ENCODE measurements around the gene CDH13. TPM values are rescaled to one million over a fixed set of nuclear protein-coding genes. Genes with fewer than 3 reads are reported as not detected.

Gene CDH13
- total and polyA plus RNA-seq, 2 experiments from 2014 or later: 1.6 to 4.4 TPM

DNA sequence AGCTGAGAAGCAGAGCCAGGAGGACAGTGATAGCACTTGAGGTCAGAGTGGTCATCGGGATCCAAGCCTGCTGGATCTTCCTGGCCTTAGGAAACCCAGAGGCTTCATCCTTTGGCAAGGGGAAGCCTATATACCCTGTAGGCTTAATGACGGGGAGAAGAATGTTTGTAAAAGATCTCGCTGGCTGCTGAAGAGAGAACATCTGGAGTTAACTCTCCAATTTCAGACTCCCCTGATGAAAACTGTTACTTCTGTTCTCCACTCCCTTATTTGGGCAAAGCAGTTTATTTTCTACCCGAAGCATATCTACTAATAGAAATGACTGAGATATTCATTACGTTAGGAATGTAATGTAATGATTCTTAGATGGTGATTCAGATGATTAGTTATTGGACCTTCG lies 487.0 kb downstream of the CDH13 start (continued):
- TF ChIP-seq, protein P1, sequence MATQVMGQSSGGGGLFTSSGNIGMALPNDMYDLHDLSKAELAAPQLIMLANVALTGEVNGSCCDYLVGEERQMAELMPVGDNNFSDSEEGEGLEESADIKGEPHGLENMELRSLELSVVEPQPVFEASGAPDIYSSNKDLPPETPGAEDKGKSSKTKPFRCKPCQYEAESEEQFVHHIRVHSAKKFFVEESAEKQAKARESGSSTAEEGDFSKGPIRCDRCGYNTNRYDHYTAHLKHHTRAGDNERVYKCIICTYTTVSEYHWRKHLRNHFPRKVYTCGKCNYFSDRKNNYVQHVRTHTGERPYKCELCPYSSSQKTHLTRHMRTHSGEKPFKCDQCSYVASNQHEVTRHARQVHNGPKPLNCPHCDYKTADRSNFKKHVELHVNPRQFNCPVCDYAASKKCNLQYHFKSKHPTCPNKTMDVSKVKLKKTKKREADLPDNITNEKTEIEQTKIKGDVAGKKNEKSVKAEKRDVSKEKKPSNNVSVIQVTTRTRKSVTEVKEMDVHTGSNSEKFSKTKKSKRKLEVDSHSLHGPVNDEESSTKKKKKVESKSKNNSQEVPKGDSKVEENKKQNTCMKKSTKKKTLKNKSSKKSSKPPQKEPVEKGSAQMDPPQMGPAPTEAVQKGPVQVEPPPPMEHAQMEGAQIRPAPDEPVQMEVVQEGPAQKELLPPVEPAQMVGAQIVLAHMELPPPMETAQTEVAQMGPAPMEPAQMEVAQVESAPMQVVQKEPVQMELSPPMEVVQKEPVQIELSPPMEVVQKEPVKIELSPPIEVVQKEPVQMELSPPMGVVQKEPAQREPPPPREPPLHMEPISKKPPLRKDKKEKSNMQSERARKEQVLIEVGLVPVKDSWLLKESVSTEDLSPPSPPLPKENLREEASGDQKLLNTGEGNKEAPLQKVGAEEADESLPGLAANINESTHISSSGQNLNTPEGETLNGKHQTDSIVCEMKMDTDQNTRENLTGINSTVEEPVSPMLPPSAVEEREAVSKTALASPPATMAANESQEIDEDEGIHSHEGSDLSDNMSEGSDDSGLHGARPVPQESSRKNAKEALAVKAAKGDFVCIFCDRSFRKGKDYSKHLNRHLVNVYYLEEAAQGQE (IDR thresholded peaks at IDR 0.05; ENCODE audit: unreplicated experiment): no peak
- TF ChIP-seq EZH2 (IDR thresholded peaks at IDR 0.05; ENCODE audit: low read depth, unreplicated experiment): no peak
- TF ChIP-seq POLR2AphosphoS5 (IDR thresholded peaks at IDR 0.05; ENCODE audit: low read depth): no peak
- TF ChIP-seq EZH2phosphoT487 (IDR thresholded peaks at IDR 0.05; ENCODE audit: unreplicated experiment): no peak
- TF ChIP-seq ZNF331 (CRISPR knock-in tag; IDR thresholded peaks at IDR 0.05; ENCODE audit: low read depth): no peak
- TF ChIP-seq NANOG (IDR thresholded peaks at IDR 0.05; ENCODE audit: borderline replicate concordance): no peak
- TF ChIP-seq, protein P2, sequence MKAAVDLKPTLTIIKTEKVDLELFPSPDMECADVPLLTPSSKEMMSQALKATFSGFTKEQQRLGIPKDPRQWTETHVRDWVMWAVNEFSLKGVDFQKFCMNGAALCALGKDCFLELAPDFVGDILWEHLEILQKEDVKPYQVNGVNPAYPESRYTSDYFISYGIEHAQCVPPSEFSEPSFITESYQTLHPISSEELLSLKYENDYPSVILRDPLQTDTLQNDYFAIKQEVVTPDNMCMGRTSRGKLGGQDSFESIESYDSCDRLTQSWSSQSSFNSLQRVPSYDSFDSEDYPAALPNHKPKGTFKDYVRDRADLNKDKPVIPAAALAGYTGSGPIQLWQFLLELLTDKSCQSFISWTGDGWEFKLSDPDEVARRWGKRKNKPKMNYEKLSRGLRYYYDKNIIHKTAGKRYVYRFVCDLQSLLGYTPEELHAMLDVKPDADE (IDR thresholded peaks at IDR 0.05): no peak
- TF ChIP-seq JUNB (IDR thresholded peaks at IDR 0.05; ENCODE audit: unreplicated experiment): no peak

DNA sequence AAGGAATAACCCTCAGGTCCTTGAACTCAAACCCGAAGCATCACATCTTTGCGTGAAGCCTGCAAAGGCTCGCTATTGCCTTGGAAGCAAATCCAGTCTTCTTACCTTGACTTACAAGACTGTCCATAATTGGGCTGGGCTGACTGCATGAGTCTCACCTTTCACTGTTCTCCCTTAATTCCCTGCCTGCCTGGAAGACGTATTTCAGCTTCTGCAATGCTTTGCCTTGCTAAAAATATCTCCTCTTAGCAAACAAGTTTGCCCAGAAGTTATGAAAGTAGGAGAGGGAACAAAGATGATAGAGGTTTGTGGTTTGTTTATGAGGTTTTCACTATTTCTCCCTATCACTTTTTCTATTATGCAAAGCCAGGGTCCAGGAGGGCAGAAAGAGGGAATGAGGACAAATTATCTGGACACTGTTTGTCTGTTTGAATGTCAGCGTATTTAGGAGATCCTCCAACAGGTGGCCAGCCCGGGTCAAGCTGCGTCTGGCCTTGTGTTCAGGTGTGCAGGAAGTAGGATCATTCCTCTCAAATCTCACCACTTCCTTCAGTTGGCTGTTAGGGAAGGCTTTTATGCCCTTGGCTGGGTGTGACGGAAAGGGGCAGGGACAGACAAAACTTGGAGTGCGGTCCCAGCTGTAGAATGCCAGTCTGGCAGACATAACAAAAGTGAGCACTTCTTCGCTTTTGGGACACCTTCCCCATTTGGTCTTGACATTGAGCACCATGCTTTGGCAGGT lies 488.9 kb downstream of the CDH13 start:
- DNase-seq (ENCODE audit: low spot score) (no peak), ATAC-seq (no peak)
- Histone ChIP-seq H3F3A (replicated peaks; ENCODE audit: low read depth) (no peaks in the 10 kb centered on the region), H3K79me2 (replicated peaks; ENCODE audit: insufficient read depth) (no peaks in the 10 kb centered on the region), H3K27ac (ENCODE audit: low read depth) (no peak overlapping the region), H3K4me1 (ENCODE audit: insufficient read depth) (peaks cover 19% of the 10 kb centered on the region), H4K20me1 (replicated peaks; ENCODE audit: insufficient read depth) (no peaks in the 10 kb centered on the region; the same call in 1 of the 2 replicates), H3K9me2 (ENCODE audit: insufficient read depth) (0 out of 2 replicates have a peak, but pooled peaks cover 4% of the 10 kb centered on the region), H3K27me3 (ENCODE audit: insufficient read depth) (no peaks in the 10 kb centered on the region), H2AFZ (no peak overlapping the region), H3K36me3 (ENCODE audit: insufficient read depth) (no peaks in the 10 kb centered on the region), H3K4me3 (no peak overlapping the region), H3K4me2 (no peak overlapping the region)
- Mint-ChIP-seq H3K4me1 (peaks cover 17% of the 10 kb centered on the region), H3K36me3 (ENCODE audit: low read depth) (no peaks in the 10 kb centered on the region), H3K4me3 (no peak overlapping the region), H3K27ac (no peak overlapping the region), H3K27me3 (ENCODE audit: insufficient read depth, low read depth, poor library complexity) (no peaks in the 10 kb centered on the region), H3K9me3 (no peaks in the 10 kb centered on the region)
- TF ChIP-seq, protein P1 (IDR thresholded peaks at IDR 0.05; ENCODE audit: unreplicated experiment): no peak
- TF ChIP-seq, protein P3, sequence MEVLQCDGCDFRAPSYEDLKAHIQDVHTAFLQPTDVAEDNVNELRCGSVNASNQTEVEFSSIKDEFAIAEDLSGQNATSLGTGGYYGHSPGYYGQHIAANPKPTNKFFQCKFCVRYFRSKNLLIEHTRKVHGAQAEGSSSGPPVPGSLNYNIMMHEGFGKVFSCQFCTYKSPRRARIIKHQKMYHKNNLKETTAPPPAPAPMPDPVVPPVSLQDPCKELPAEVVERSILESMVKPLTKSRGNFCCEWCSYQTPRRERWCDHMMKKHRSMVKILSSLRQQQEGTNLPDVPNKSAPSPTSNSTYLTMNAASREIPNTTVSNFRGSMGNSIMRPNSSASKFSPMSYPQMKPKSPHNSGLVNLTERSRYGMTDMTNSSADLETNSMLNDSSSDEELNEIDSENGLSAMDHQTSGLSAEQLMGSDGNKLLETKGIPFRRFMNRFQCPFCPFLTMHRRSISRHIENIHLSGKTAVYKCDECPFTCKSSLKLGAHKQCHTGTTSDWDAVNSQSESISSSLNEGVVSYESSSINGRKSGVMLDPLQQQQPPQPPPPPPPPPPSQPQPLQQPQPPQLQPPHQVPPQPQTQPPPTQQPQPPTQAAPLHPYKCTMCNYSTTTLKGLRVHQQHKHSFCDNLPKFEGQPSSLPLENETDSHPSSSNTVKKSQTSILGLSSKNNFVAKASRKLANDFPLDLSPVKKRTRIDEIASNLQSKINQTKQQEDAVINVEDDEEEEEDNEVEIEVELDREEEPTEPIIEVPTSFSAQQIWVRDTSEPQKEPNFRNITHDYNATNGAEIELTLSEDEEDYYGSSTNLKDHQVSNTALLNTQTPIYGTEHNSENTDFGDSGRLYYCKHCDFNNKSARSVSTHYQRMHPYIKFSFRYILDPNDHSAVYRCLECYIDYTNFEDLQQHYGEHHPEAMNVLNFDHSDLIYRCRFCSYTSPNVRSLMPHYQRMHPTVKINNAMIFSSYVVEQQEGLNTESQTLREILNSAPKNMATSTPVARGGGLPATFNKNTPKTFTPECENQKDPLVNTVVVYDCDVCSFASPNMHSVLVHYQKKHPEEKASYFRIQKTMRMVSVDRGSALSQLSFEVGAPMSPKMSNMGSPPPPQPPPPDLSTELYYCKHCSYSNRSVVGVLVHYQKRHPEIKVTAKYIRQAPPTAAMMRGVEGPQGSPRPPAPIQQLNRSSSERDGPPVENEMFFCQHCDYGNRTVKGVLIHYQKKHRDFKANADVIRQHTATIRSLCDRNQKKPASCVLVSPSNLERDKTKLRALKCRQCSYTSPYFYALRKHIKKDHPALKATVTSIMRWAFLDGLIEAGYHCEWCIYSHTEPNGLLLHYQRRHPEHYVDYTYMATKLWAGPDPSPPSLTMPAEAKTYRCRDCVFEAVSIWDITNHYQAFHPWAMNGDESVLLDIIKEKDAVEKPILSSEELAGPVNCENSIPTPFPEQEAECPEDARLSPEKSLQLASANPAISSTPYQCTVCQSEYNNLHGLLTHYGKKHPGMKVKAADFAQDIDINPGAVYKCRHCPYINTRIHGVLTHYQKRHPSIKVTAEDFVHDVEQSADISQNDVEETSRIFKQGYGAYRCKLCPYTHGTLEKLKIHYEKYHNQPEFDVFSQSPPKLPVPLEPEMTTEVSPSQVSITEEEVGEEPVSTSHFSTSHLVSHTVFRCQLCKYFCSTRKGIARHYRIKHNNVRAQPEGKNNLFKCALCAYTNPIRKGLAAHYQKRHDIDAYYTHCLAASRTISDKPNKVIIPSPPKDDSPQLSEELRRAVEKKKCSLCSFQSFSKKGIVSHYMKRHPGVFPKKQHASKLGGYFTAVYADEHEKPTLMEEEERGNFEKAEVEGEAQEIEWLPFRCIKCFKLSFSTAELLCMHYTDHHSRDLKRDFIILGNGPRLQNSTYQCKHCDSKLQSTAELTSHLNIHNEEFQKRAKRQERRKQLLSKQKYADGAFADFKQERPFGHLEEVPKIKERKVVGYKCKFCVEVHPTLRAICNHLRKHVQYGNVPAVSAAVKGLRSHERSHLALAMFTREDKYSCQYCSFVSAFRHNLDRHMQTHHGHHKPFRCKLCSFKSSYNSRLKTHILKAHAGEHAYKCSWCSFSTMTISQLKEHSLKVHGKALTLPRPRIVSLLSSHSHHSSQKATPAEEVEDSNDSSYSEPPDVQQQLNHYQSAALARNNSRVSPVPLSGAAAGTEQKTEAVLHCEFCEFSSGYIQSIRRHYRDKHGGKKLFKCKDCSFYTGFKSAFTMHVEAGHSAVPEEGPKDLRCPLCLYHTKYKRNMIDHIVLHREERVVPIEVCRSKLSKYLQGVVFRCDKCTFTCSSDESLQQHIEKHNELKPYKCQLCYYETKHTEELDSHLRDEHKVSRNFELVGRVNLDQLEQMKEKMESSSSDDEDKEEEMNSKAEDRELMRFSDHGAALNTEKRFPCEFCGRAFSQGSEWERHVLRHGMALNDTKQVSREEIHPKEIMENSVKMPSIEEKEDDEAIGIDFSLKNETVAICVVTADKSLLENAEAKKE (CRISPR knock-in tag; IDR thresholded peaks at IDR 0.05): no peak
- TF ChIP-seq STAT1 (IDR thresholded peaks at IDR 0.05; ENCODE audit: unreplicated experiment) (no peak), ZNF331 (CRISPR knock-in tag; IDR thresholded peaks at IDR 0.05; ENCODE audit: low read depth) (no peak)

Measured in GM23338 (cell line).